Thoracic aorta (tissue), 2 donors: Measurements from ENCODE around the gene CAV3. TPM values are rescaled to one million over a fixed set of nuclear protein-coding genes. Genes with fewer than 3 reads are reported as not detected.
A peak's percentile ranks its signal among the peaks of the same experiment; 100 is the strongest.

Experiments used
- ATAC-seq: fragments of 150-250 bp; one replicate; pipeline ENCODE4 v1.8.0; 2017; ENCODE audit warnings: low read depth; ENCODE audit not compliant: insufficient number of reproducible peaks, low FRiP score
- DNase-seq: peaks from one replicate; pipeline ENCODE4 v3.0.0-alpha.2; 2020; ENCODE audit warnings: low spot score
- H3K27ac ChIP-seq, 2 donors: fragments of 200-600 bp; sonication (generic); 1 replicate in 1 of 2; 2 replicates in 1 of 2; pipeline ENCODE4 v1.5.1; 2016; ENCODE audit warnings: mild to moderate bottlenecking in 2 of 2, moderate library complexity in 2 of 2
- H3K27me3 ChIP-seq: fragments of 200-600 bp; sonication (generic); replicated peaks from 2 replicates; pipeline ENCODE4 v1.6.0; 2016; ENCODE audit warnings: mild to moderate bottlenecking; ENCODE audit not compliant: insufficient read depth
- H3K36me3 ChIP-seq: fragments of 200-600 bp; sonication (generic); one replicate; pipeline ENCODE4 v1.5.1; 2016
- H3K4me1 ChIP-seq, 2 donors: fragments of 200-600 bp; sonication (generic); 1 replicate in 1 of 2; 2 replicates in 1 of 2; pipeline versions ENCODE4 v1.5.1 to v1.6.0; 2016; ENCODE audit warnings: low read depth in 2 of 2, mild to moderate bottlenecking in 1 of 2; ENCODE audit not compliant: control insufficient read depth in 1 of 2
- H3K4me3 ChIP-seq: fragments of 200-600 bp; sonication (generic); 2 replicates; pipeline ENCODE4 v1.5.1; 2016; ENCODE audit warnings: mild to moderate bottlenecking
- H3K9me3 ChIP-seq: fragments of 200-600 bp; sonication (generic); 2 replicates; pipeline ENCODE4 v1.5.1; 2016
- CTCF ChIP-seq: fragments of 200-600 bp; sonication (generic); IDR thresholded peaks from one replicate; pipeline ENCODE4 v1.5.1; 2019; ENCODE audit warnings: antibody characterized with exemption
- total RNA-seq, 2 donors: library from RNA; depleted of rRNA; stranded (reverse); fragments of >200 nt; gene quantifications; one replicate each; pipeline versions ENCODE4 v1.1.0 to v1.2.3, GENCODE V29; 2016

CAV3 gene
- total RNA-seq, 2 donors from 2014 or later = not detected

GRCh38 chr3:8762607-8763377 is 29.2 kb downstream of the CAV3 start:
- no peaks in the 10 kb centered on the region for H3K27me3 ChIP-seq
- no peak overlapping the region for H3K27ac ChIP-seq
- H3K4me1 ChIP-seq = peaks cover 0 to 8% of the 10 kb centered on the region in 2 donors
- H3K9me3 ChIP-seq = no peaks in the 10 kb centered on the region
- ATAC-seq (no peak), DNase-seq (no peak)
- no peaks in the 10 kb centered on the region for H3K36me3 ChIP-seq
- H3K4me3 ChIP-seq = no peak overlapping the region
- no peak for TF ChIP-seq CTCF

GRCh38 chr3:8764528-8764927 is 30.9 kb downstream of the CAV3 start:
- H3K27me3 ChIP-seq = no peaks in the 10 kb centered on the region
- no peak for ATAC-seq
- no peaks in the 10 kb centered on the region for H3K9me3 ChIP-seq
- no peak for TF ChIP-seq CTCF
- H3K4me1 ChIP-seq = peaks cover 8 to 25% of the 10 kb centered on the region in 2 donors
- no peak overlapping the region for H3K27ac ChIP-seq
- H3K36me3 ChIP-seq = no peaks in the 10 kb centered on the region
- H3K4me3 ChIP-seq = no peak overlapping the region
- no peak for DNase-seq

GRCh38 chr3:8765528-8765927 is 31.9 kb downstream of the CAV3 start:
- no peaks in the 10 kb centered on the region for H3K36me3 ChIP-seq
- TF ChIP-seq CTCF = no peak
- no peak overlapping the region for H3K27ac ChIP-seq
- H3K4me3 ChIP-seq = no peak overlapping the region
- no peaks in the 10 kb centered on the region for H3K27me3 ChIP-seq
- DNase-seq = no peak
- ATAC-seq = no peak
- peaks cover 8 to 29% of the 10 kb centered on the region in 2 donors for H3K4me1 ChIP-seq
- no peaks in the 10 kb centered on the region for H3K9me3 ChIP-seq

GRCh38 chr3:8766148-8766547 is 32.5 kb downstream of the CAV3 start:
- Histone ChIP-seq H3K27me3 (no peaks in the 10 kb centered on the region), H3K9me3 (no peaks in the 10 kb centered on the region), H3K27ac (no peak overlapping the region), H3K36me3 (no peaks in the 10 kb centered on the region), H3K4me1 (peaks cover 8 to 29% of the 10 kb centered on the region in 2 donors), H3K4me3 (no peak overlapping the region)
- TF ChIP-seq CTCF = no peak
- ATAC-seq (no peak), DNase-seq (no peak)

GRCh38 chr3:8767256-8767666 is 33.7 kb downstream of the CAV3 start:
- H3K4me3 ChIP-seq = peak overlapping the region; percentile 69

More at GRCh38 chr3:8767256-8767666, 33.7 kb downstream of the CAV3 start:
- Histone ChIP-seq H3K4me1 (peaks cover 8 to 29% of the 10 kb centered on the region in 2 donors), H3K27me3 (no peaks in the 10 kb centered on the region), H3K36me3 (no peaks in the 10 kb centered on the region), H3K27ac (no peak overlapping the region), H3K9me3 (no peaks in the 10 kb centered on the region)
- no peak for TF ChIP-seq CTCF
- DNase-seq (no peak), ATAC-seq (no peak)
